ENCODE results near the gene OCEL1.

DNA sequence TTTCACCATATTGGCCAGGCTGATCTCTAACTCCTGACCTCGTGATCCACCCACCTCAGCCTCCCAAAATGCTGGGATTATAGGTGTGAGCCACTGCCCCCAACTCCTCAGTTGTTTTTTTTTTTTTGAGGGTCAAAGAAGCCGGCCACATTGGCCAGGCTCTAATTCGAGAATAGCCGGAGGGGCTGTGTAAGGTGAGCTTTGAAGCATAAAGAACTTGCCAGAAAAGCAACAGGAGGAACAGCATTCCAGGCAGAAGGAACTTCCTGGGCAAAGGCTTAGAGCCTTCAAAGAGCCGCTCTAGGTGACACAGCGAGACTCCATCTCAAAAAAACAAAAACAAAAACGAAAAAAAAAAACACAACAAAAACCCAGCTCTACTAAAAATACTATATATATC, 40.0 kb downstream of the OCEL1 start:
- TF ChIP-seq, protein P1, sequence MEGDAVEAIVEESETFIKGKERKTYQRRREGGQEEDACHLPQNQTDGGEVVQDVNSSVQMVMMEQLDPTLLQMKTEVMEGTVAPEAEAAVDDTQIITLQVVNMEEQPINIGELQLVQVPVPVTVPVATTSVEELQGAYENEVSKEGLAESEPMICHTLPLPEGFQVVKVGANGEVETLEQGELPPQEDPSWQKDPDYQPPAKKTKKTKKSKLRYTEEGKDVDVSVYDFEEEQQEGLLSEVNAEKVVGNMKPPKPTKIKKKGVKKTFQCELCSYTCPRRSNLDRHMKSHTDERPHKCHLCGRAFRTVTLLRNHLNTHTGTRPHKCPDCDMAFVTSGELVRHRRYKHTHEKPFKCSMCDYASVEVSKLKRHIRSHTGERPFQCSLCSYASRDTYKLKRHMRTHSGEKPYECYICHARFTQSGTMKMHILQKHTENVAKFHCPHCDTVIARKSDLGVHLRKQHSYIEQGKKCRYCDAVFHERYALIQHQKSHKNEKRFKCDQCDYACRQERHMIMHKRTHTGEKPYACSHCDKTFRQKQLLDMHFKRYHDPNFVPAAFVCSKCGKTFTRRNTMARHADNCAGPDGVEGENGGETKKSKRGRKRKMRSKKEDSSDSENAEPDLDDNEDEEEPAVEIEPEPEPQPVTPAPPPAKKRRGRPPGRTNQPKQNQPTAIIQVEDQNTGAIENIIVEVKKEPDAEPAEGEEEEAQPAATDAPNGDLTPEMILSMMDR (conservative IDR thresholded peaks at IDR 0.05; ENCODE audit: low read depth, low read length) = no peak
- TF ChIP-seq EZH2 (IDR thresholded peaks at IDR 0.05; ENCODE audit: low read length, unreplicated experiment) (no peak), EZH2phosphoT487 (IDR thresholded peaks at IDR 0.05; ENCODE audit: borderline replicate concordance, low read length) (no peak)
